Loucy (cell line): ENCODE data around the gene ADAM30.

Experiments
- H2AFZ ChIP-seq: fragments of 200-600 bp; sonication (generic); 2 replicates; pipeline ENCODE4 v1.6.0; 2016; ENCODE audit warnings: antibody characterized with exemption, mild to moderate bottlenecking, low read length, moderate library complexity
- H3F3A ChIP-seq: fragments of 200-600 bp; 2 replicates; pipeline ENCODE4 v1.6.0; 2016; ENCODE audit warnings: antibody characterized with exemption, low read depth, mild to moderate bottlenecking
- H3K27me3 ChIP-seq: fragments of 200-600 bp; sonication (generic); 2 replicates; pipeline ENCODE4 v1.6.1; 2014; ENCODE audit warnings: low read length, mild to moderate bottlenecking; ENCODE audit not compliant: insufficient read depth, poor library complexity, severe bottlenecking
- H3K36me3 ChIP-seq: fragments of 200-600 bp; sonication (generic); 2 replicates; pipeline ENCODE4 v1.6.1; 2016; ENCODE audit warnings: low read length; ENCODE audit not compliant: insufficient read depth
- H3K4me1 ChIP-seq: fragments of 200-600 bp; sonication (generic); 2 replicates; pipeline ENCODE4 v1.5.1; 2014; ENCODE audit warnings: low read length, mild to moderate bottlenecking; ENCODE audit not compliant: insufficient read depth, poor library complexity, severe bottlenecking
- H3K4me2 ChIP-seq: fragments of 200-600 bp; sonication (generic); 2 replicates; pipeline ENCODE4 v1.6.0; 2014; ENCODE audit warnings: antibody characterized with exemption, low read length, low read depth, mild to moderate bottlenecking; ENCODE audit not compliant: poor library complexity, severe bottlenecking
- H3K4me3 ChIP-seq: fragments of 200-600 bp; sonication (generic); 2 replicates; pipeline ENCODE4 v1.5.1; 2014; ENCODE audit warnings: low read length, mild to moderate bottlenecking, mixed read lengths; ENCODE audit not compliant: poor library complexity, severe bottlenecking
- H3K79me2 ChIP-seq: fragments of 200-600 bp; sonication (generic); 2 replicates; pipeline ENCODE4 v1.6.1; 2014; ENCODE audit warnings: low read length; ENCODE audit not compliant: insufficient read depth
- H3K9ac ChIP-seq: fragments of 200-600 bp; sonication (generic); 2 replicates; pipeline ENCODE4 v1.6.0; 2014; ENCODE audit warnings: mild to moderate bottlenecking, low read depth, low read length, moderate library complexity; ENCODE audit not compliant: poor library complexity, severe bottlenecking
- H3K9me2 ChIP-seq: fragments of 200-600 bp; sonication (generic); replicated peaks from 2 replicates; pipeline ENCODE4 v1.6.1; 2016; ENCODE audit warnings: low read depth, low read length, mixed read lengths
- H3K9me3 ChIP-seq: fragments of 200-600 bp; sonication (generic); 2 replicates; pipeline ENCODE4 v1.6.1; 2014; ENCODE audit warnings: mild to moderate bottlenecking, antibody characterized with exemption, low read length, low read depth; ENCODE audit not compliant: insufficient read depth
- H4K20me1 ChIP-seq: fragments of 200-600 bp; sonication (generic); 2 replicates; pipeline ENCODE4 v1.6.0; 2014; ENCODE audit warnings: antibody characterized with exemption, low read length, mild to moderate bottlenecking; ENCODE audit not compliant: insufficient read depth, poor library complexity, severe bottlenecking
- CTCF ChIP-seq: fragments of 200-600 bp; sonication (generic); conservative IDR thresholded peaks from 2 replicates; pipeline ENCODE4 v1.5.1; 2014; ENCODE audit warnings: mild to moderate bottlenecking, antibody characterized with exemption, low read length
- EZH2phosphoT487 ChIP-seq: fragments of 200-600 bp; IDR thresholded peaks from 2 replicates; pipeline ENCODE4 v1.6.1; 2018; ENCODE audit warnings: antibody characterized with exemption, mild to moderate bottlenecking, moderate library complexity, borderline replicate concordance

ADAM30 gene

DNA sequence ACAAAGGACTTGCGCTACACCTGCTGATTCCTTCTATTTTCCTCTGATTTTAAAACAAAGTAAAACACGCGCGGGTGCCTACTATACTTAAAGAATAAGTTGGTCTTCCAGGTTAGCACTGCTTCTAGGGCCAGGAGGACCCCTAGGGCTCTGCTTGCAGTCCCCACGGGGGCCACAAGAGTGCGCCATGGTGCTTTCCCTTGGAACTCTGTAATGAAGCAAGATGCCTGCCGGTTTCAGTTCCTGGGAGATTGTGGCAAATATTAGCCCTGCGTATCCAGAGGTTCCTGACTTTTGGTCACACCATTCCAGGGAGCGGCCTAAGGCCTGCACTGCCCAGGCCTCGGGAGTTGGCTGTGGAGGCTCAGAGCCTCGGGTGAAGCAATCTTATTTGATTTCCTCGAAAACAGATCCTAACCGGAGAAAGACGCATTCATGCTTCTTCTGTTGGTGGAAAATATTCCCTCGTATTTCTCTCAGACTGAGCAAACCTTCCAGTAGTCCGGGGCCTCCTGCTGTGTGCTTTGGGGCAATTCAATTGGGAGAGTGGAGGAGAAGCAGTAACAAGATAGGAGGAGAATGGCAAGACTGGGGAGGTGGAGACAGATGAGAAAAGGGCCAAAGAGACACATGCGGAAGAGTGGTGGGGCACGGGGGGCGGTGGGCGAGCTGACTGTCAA is 25.3 kb downstream of the ADAM30 start:
- peak overlapping the region; percentile 16 for H3K9ac ChIP-seq
- H4K20me1 ChIP-seq: no peaks in the 10 kb centered on the region
- no peaks in the 10 kb centered on the region for H3K79me2 ChIP-seq
- H3K9me3 ChIP-seq: no peaks in the 10 kb centered on the region
- H3K36me3 ChIP-seq: no peaks in the 10 kb centered on the region
- TF ChIP-seq EZH2phosphoT487 (no peak), CTCF (peak; percentile 97)
- H3K9me2 ChIP-seq: no peaks in the 10 kb centered on the region
- peak overlapping the region; percentile 11 for H3K4me3 ChIP-seq
- H3K4me2 ChIP-seq: peak overlapping the region; percentile 46
- H2AFZ ChIP-seq: peak overlapping the region; percentile 96
- H3K27me3 ChIP-seq: no peaks in the 10 kb centered on the region
- peaks cover 4% of the 10 kb centered on the region for H3K4me1 ChIP-seq
- no peaks in the 10 kb centered on the region for H3F3A ChIP-seq

- no peaks in the 10 kb centered on the region for H4K20me1 ChIP-seq
- H3K36me3 ChIP-seq: no peaks in the 10 kb centered on the region
- H3K79me2 ChIP-seq: no peaks in the 10 kb centered on the region
- H3K4me3 ChIP-seq: no peak overlapping the region
- H3K4me1 ChIP-seq: peaks cover 4% of the 10 kb centered on the region
- H3K9me2 ChIP-seq: no peaks in the 10 kb centered on the region
- H3F3A ChIP-seq: no peaks in the 10 kb centered on the region
- no peaks in the 10 kb centered on the region for H3K27me3 ChIP-seq
- no peaks in the 10 kb centered on the region for H3K9me3 ChIP-seq
- H3K4me2 ChIP-seq: no peak overlapping the region
- H2AFZ ChIP-seq: no peak overlapping the region
- TF ChIP-seq CTCF: no peak
- no peak for TF ChIP-seq EZH2phosphoT487
- no peak overlapping the region for H3K9ac ChIP-seq
These were observed 26.3 kb downstream of the ADAM30 start for GRCh38 chr1:119869995-119870394.

- Histone ChIP-seq H3K4me2 (no peak overlapping the region), H3K4me3 (no peak overlapping the region), H3K27me3 (no peaks in the 10 kb centered on the region), H3K9me2 (no peaks in the 10 kb centered on the region), H3K9me3 (no peaks in the 10 kb centered on the region), H4K20me1 (no peaks in the 10 kb centered on the region), H3F3A (no peaks in the 10 kb centered on the region), H3K36me3 (no peaks in the 10 kb centered on the region), H2AFZ (no peak overlapping the region), H3K79me2 (no peaks in the 10 kb centered on the region), H3K4me1 (peaks cover 4% of the 10 kb centered on the region), H3K9ac (no peak overlapping the region)
- TF ChIP-seq EZH2phosphoT487 (no peak), CTCF (no peak)
These were observed 28.1 kb downstream of the ADAM30 start for GRCh38 chr1:119868176-119868575.
